ENCODE data around the gene CLEC2L.

DNA sequence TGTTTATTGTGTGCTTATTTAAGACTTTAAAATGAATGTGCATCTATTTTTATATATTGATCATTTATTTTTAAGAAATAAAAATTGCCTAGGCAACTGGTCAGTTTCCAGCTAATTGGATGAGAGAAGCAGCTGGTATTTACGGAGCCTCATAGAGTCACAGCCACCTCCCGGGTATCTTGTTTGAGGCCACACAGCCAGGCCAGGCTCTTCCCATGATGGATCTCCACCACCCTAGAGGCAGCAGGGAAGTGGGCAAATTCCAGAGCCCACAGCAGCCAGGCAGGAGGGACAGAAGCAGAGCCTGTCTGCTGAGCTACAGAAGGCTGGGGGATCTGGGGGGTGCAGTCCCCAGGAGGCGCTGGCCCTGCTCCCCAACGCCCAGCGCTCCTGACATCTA lies 61.6 kb downstream of the CLEC2L start:
- TF ChIP-seq POLR2A (IDR thresholded peaks at IDR 0.05) (no peak), POLR2AphosphoS5 (IDR thresholded peaks at IDR 0.05) (no peak)
- TF ChIP-seq, protein P1, sequence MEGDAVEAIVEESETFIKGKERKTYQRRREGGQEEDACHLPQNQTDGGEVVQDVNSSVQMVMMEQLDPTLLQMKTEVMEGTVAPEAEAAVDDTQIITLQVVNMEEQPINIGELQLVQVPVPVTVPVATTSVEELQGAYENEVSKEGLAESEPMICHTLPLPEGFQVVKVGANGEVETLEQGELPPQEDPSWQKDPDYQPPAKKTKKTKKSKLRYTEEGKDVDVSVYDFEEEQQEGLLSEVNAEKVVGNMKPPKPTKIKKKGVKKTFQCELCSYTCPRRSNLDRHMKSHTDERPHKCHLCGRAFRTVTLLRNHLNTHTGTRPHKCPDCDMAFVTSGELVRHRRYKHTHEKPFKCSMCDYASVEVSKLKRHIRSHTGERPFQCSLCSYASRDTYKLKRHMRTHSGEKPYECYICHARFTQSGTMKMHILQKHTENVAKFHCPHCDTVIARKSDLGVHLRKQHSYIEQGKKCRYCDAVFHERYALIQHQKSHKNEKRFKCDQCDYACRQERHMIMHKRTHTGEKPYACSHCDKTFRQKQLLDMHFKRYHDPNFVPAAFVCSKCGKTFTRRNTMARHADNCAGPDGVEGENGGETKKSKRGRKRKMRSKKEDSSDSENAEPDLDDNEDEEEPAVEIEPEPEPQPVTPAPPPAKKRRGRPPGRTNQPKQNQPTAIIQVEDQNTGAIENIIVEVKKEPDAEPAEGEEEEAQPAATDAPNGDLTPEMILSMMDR (IDR thresholded peaks at IDR 0.05), result no peak

Data from breast epithelium (tissue), 3 donors.